Measurements from ENCODE around the gene HLA-DOB. TPM values are rescaled to one million over a fixed set of nuclear protein-coding genes. Genes with fewer than 3 reads are reported as not detected.

Gene HLA-DOB
- total and polyA plus RNA-seq, 2 of the 13 experiments (the other 11 are each of a cell fraction or from before 2014, with no cell fraction given) = not detected

DNA sequence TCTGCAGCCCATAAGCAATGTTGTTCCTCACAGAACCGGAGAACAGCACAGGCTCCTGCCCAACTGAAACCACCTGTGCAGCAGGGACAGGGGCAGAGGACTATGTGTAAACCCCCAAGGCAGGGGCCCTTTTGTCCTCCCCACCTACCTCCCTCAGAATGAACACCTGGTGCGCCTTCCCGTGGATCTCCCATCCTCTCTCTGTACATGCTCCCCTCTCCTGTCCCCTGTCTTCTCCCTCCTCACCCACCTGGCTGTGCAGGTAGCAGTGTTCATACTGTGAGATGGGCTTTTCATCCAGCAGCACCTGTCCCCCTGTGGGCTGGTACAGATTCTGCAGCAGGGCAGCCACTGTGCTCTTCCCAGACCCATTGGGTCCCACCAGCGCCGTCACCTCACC lies 13.2 kb upstream of the HLA-DOB start:
- in situ Hi-C loops (cut with HindIII; ENCODE audit: extremely low pct_ligation_motif_present, low pct_unique_long_range_greater_than_20kb) (loop anchor here (5.0 kb wide), 1 partner anchor 37 kb away; no protein-coding TSS in a partner anchor), intact Hi-C loops (cut with micrococcal nuclease; ENCODE audit: unreplicated experiment) (no loop called here)
- BruUV-seq (replicated peaks) = no TSS peak
- Histone ChIP-seq H3K27me3 (ENCODE audit: control insufficient read depth in 1 of 2, insufficient read depth in 2 of 2, low read length in 2 of 2) (no peaks in the 10 kb centered on the region), H4K20me1 (ENCODE audit: insufficient read depth, low read length) (no peaks in the 10 kb centered on the region), H3K9ac (ENCODE audit: insufficient read depth, low read depth, low read length) (no peak overlapping the region), H3K27ac (ENCODE audit: extremely low read length, insufficient read depth, low read length) (no peak overlapping the region), H3K4me1 (ENCODE audit: insufficient read depth, low read length) (no peaks in the 10 kb centered on the region), H2AFZ (ENCODE audit: low read length) (no peak overlapping the region), H3K79me2 (ENCODE audit: insufficient read depth, low read length) (no peaks in the 10 kb centered on the region), H3K4me2 (ENCODE audit: low read depth, low read length) (no peak overlapping the region), H3K36me3 (replicated peaks in 1 of 2; ENCODE audit: control insufficient read depth in 1 of 2, insufficient read depth in 2 of 2, low read length in 2 of 2) (peaks cover 11 to 31% of the 10 kb centered on the region in 2 experiments; a peak in 4 of 5 replicates), H3K4me3 (replicated peaks in 1 of 3; ENCODE audit: insufficient read depth in 1 of 3, low read depth in 2 of 3, low read length in 3 of 3) (no peak overlapping the region), H3K9me3 (ENCODE audit: low read length) (no peaks in the 10 kb centered on the region)
- WGBS (ENCODE audit: low lambda C conversion rate) = 96% methylated on average over 5 of the region's 5 CpGs
- DNase-seq (ENCODE audit: low spot score) (no peak), FAIRE-seq (no peak), ATAC-seq (no peak; the same call in 1 of the 3 replicates)
- CTCF ChIA-PET (ENCODE audit: low intra/inter-chr PET ratio, low total read pairs) = no interaction called here
- POLR2A ChIA-PET = no interaction called here
- no peak for TF ChIP-seq ZNF770 (CRISPR knock-in tag; IDR thresholded peaks at IDR 0.05)
- TF ChIP-seq, protein P1, sequence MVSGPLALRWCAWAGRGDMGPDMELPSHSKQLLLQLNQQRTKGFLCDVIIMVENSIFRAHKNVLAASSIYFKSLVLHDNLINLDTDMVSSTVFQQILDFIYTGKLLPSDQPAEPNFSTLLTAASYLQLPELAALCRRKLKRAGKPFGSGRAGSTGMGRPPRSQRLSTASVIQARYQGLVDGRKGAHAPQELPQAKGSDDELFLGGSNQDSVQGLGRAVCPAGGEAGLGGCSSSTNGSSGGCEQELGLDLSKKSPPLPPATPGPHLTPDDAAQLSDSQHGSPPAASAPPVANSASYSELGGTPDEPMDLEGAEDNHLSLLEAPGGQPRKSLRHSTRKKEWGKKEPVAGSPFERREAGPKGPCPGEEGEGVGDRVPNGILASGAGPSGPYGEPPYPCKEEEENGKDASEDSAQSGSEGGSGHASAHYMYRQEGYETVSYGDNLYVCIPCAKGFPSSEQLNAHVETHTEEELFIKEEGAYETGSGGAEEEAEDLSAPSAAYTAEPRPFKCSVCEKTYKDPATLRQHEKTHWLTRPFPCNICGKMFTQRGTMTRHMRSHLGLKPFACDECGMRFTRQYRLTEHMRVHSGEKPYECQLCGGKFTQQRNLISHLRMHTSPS (CRISPR knock-in tag; IDR thresholded peaks at IDR 0.05; ENCODE audit: low read depth) = no peak
- TF ChIP-seq ZNF878 (CRISPR knock-in tag; IDR thresholded peaks at IDR 0.05) = no peak
- TF ChIP-seq SP2 (CRISPR knock-in tag; IDR thresholded peaks at IDR 0.05) = no peak
- no peak for TF ChIP-seq FOXA1 (IDR thresholded peaks at IDR 0.05)
- no peak for TF ChIP-seq FOXA1 (CRISPR knock-in tag; IDR thresholded peaks at IDR 0.05)
- no peak for TF ChIP-seq ZNF562 (CRISPR knock-in tag; IDR thresholded peaks at IDR 0.05; ENCODE audit: borderline replicate concordance)
- TF ChIP-seq GMEB2 (CRISPR knock-in tag; IDR thresholded peaks at IDR 0.05; ENCODE audit: low read depth) = no peak
- TF ChIP-seq, protein P2, sequence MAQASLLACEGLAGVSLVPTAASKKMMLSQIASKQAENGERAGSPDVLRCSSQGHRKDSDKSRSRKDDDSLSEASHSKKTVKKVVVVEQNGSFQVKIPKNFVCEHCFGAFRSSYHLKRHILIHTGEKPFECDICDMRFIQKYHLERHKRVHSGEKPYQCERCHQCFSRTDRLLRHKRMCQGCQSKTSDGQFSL (CRISPR knock-in tag; IDR thresholded peaks at IDR 0.05) = no peak
- TF ChIP-seq, protein P3, sequence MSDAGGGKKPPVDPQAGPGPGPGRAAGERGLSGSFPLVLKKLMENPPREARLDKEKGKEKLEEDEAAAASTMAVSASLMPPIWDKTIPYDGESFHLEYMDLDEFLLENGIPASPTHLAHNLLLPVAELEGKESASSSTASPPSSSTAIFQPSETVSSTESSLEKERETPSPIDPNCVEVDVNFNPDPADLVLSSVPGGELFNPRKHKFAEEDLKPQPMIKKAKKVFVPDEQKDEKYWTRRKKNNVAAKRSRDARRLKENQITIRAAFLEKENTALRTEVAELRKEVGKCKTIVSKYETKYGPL (CRISPR knock-in tag; IDR thresholded peaks at IDR 0.05) = no peak
- no peak for TF ChIP-seq PCBP1 (IDR thresholded peaks at IDR 0.05; ENCODE audit: borderline replicate concordance, low read depth, low read length)
- TF ChIP-seq ZNF773 (CRISPR knock-in tag; IDR thresholded peaks at IDR 0.05; ENCODE audit: borderline replicate concordance) = no peak
- no peak for TF ChIP-seq MZF1 (CRISPR knock-in tag; IDR thresholded peaks at IDR 0.05; ENCODE audit: borderline replicate concordance)
- TF ChIP-seq TFAP4 (IDR thresholded peaks at IDR 0.05; ENCODE audit: borderline replicate concordance, low read depth) = no peak

Data from HepG2 (cell line).